ENCODE measurements around the gene WDR87.

WDR87 gene

GRCh38 chr19:37905946-37906868, at the start of gene WDR87:
Gene WDR87 (minus strand): TSS chr19:37906594. CDS start chr19:37898239, 8,355 bp downstream.
- peak; percentile 60 for DNase-seq (ENCODE audit: low spot score)

GRCh38 chr19:37955986-37956385, 49.6 kb upstream of the WDR87 start:
- DNase-seq (ENCODE audit: low spot score), result no peak

- no peak for DNase-seq (ENCODE audit: low spot score)
These were observed 48.1 kb upstream of the WDR87 start for GRCh38 chr19:37954421-37954874.

DNA sequence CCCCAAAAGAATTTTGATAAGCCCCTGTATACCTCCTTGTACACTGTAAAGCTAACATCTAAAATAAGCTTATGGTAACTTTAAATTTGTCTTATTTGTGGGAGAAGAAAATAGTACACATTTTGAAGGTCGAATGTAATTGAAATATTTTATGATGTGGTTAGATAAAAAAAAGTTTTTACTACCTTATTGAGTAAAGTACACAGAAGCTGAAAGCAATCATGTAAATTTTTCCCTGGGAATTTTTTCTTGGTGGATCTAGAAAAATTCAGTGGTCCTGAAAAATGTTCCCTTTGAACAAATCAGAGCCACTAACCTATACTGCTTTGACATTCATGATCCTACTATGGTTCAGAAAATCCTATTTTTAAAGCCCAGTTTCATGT, 47.5 kb upstream of the WDR87 start:
- no peak for DNase-seq (ENCODE audit: low spot score)

DNA sequence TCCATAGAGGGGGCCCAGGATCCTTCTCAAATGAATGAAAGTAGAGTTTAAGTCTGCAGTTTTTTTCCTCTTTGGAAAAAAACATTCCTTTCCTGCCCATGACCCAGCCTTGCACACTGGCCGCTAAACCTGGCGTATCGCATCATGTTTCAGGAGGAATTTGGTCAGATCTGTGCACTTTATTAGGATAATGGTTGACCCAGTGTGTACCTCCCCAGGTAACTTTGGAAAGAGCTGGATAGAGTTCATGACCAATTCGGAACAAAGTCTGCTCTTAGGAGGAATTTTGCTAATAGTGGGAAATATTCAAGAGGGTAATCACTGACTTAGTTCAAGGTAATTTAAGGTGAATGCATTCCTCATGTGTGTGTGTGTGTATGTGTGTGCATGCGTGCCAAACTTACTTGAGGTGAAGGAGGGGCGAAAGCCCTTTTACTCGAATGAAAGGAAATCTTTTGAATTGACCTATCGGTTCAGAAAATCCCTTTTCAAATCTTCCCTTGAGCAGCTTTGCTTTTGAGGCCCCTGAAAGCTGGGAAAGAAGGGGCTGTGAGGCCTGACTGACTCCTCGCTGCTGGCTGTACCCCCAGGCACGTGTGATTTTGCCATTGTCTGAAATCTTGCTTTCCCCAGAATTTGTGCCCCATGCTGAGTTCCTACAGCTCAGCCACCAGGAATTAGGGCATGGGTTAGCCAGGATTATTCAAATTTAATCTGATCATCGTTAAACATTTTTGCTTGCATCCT, 47.0 kb upstream of the WDR87 start:
- DNase-seq (ENCODE audit: low spot score), result no peak

- no peak for DNase-seq (ENCODE audit: low spot score)
These were observed 45.4 kb upstream of the WDR87 start for GRCh38 chr19:37951816-37952210.

- DNase-seq (ENCODE audit: low spot score), result no peak
These were observed 44.2 kb upstream of the WDR87 start for GRCh38 chr19:37950471-37951175.

DNA sequence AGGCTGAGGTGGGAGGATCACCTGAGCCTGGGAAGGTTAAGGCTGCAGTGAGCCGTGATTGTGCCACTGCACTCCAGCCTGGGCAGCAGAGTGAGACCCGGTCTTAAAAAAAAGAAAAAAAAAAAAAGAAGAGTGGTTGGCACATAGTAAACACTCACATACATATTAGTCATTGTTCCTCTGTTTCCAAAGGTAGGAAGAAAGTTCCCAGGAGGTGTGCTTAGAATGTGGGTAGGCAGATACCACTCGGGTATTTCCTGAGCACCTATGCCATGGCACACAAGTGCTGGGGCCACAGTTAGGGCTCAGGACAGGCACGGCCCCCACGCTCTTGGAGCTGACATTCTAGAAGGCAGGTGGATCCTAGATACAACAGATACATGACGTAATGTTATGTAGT, 42.0 kb upstream of the WDR87 start:
- DNase-seq (ENCODE audit: low spot score), result no peak

- no peak for DNase-seq (ENCODE audit: low spot score)
These were observed 41.4 kb upstream of the WDR87 start for GRCh38 chr19:37947778-37948177.

DNA sequence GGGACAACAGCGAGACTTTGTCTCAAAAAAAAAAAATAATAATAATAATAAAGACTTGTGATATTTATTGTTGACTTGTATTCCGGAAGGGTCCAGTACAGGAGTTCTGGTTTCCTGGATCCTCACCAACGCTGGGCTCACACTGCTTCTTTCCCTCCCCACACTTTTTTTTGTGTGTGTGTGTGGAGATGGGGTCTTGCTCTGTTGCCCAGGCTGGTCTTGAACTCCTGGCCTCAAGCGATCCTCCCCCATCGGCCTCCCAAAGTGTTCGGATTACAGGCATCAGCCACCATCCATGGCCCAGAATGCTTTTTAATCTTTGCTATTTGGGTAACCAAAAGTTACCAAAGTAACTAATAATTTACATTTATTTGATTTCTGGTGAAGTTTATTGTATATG, 39.7 kb upstream of the WDR87 start:
- no peak for DNase-seq (ENCODE audit: low spot score)

GRCh38 chr19:37943480-37943879, 37.1 kb upstream of the WDR87 start:
- DNase-seq (ENCODE audit: low spot score), result no peak

DNA sequence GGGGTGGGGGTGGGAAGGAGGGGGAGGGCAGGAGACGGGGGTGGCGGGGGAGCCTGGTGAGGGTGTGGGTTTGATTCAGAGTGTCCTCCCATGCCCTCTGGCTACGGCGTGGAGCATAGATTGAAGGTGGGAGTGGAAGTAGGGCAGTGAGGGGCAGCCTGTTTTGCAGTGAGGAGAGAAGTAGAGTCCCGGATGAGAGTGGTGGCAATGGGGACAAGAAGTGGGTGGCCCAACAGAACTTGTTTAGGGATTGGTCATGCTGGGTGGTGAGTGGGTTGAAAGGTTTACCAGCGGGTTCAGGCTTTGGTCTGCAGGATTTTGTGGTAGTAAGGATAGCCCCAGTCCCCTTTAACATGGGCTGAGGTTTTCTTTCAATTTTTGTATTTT, 36.1 kb upstream of the WDR87 start:
- DNase-seq (ENCODE audit: low spot score), result no peak

GRCh38 chr19:37941782-37942515, 35.6 kb upstream of the WDR87 start:
- no peak for DNase-seq (ENCODE audit: low spot score)

GRCh38 chr19:37938353-37938752, 32.0 kb upstream of the WDR87 start:
- DNase-seq (ENCODE audit: low spot score), result no peak

GRCh38 chr19:37936886-37937285, 30.5 kb upstream of the WDR87 start:
- no peak for DNase-seq (ENCODE audit: low spot score)

- DNase-seq (ENCODE audit: low spot score), result no peak
These were observed 29.8 kb upstream of the WDR87 start for GRCh38 chr19:37936166-37936565.

GRCh38 chr19:37935341-37935740, 28.9 kb upstream of the WDR87 start:
- DNase-seq (ENCODE audit: low spot score), result no peak

DNA sequence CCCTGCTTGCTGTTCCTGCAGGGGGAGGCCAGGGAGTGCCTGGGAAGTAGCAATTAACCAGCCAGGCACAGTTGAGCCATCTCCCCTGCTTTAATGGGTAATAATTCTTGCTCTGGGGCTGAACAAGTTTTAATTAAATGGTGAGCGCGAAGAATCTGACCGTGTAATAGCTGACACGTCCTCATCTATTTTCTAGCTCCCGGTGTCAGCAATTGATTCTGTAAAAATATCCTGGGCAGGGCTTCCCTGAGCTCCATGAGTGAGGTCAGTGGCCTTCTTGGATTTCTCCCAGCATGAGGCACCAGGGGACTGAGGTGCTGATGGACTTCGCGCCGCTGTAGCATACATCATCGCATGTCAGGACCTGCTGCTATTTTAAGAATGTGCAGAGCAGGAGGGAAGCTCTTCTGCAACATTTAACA, 27.6 kb upstream of the WDR87 start:
- no peak for DNase-seq (ENCODE audit: low spot score)

DNA sequence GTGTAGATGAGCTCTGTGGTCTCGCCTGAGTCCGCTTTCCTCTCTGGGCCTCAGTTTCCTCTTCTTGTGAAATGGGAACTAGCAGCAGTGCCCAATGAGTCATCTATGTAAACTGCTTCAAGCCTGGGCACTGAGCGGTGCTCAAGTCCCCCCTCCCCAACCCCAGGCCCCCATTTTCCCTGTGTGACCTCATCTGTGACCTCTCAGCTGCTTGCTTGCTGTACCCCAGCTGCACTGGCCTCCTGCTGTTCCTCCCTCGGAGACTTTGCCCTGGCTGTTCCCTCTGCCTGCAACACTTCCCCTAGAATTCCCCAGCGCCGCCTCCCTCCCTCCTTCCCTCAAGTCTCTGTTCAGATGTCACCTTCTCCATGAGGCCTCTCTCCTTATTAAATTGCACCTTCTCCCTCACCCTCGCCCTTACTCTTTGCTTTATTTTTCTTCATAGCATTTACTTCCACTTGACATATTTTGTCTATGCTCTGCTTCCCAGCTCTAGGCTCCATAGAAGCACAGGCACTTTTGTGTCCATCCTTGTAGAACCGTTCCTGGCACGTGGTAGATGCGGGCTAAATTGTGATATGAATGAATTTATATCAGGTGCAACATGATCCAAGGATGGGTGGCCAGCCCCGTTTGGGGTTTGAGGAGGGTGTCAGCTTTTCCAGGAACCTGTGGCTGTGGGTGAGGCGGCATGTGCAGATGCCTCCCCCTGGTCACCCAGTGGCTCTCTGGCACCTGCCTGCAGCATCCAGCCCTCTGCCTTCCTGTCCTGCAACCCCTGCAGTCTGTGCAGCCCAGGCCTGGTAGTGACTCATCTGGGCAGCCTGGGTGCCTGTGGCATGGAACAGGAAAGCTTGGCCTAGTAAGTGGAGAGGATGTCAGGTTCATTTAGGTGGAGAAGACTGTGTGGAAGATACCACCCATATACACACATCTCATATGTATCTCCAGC, 26.9 kb upstream of the WDR87 start:
- DNase-seq (ENCODE audit: low spot score), result peak; percentile 36

- DNase-seq (ENCODE audit: low spot score), result peak; percentile 63
These were observed 25.7 kb upstream of the WDR87 start for GRCh38 chr19:37931881-37932655.

Measured in GM03348 (cell line).